ENCODE measurements around the gene RARB.

- TF ChIP-seq POLR2AphosphoS5 (IDR thresholded peaks at IDR 0.05; ENCODE audit: low read depth) (no peak), CTCF (IDR thresholded peaks at IDR 0.05; ENCODE audit: insufficient read depth, low read length) (no peak), REST (IDR thresholded peaks at IDR 0.05; ENCODE audit: insufficient replicate concordance, low read depth) (no peak), SPI1 (IDR thresholded peaks at IDR 0.05; ENCODE audit: borderline replicate concordance, low read depth) (no peak)
These were observed 7.2 kb upstream of the RARB start for GRCh38 chr3:25420885-25421284.
